Right lobe of liver (tissue), 4 donors: ENCODE data around the gene SRCAP.

Experiments used
- CTCF ChIP-seq, 4 donors: fragments of 200-600 bp in 3 of 4; fragments of 450-650 bp in 1 of 4; IDR thresholded peaks; one replicate each; pipeline versions ENCODE4 v1.5.1 to v1.8.0; 2016 to 2022; ENCODE audit warnings: antibody characterized with exemption in 4 of 4, mild to moderate bottlenecking in 2 of 4
- POLR2A ChIP-seq: fragments of 450-650 bp; IDR thresholded peaks from one replicate; pipeline ENCODE4 v1.6.1; 2017; ENCODE audit warnings: antibody characterized with exemption, mild to moderate bottlenecking
- donor health status: DM: no; HTN: no; CAD: no.
- donor health status: DM: no; HTN: no; CAD: no.
- donor health status: DM: no; HTN: yes; CAD: no.

DNA sequence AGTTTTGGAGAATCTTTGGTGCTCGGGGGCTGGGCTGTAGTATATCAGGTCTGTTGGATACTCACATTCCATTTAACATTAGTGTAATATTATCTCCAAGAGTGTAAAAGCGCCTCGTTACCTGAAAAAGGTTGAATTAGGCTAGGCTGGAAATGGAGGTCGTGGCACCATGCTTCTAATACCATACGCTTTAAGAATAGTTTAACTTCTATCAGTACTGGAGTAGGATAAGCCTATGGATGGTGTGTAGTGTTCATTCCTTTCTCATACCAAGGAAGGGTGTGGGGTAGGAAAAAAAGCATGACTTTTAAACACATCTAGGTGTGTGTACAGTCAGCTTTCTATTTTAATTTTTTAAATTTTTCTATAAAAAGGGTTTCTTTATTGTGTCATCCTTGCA is 2.0 kb downstream of the SRCAP start:
- TF ChIP-seq CTCF (IDR thresholded peaks at IDR 0.05), result no peak
- TF ChIP-seq POLR2A, result no peak
